ENCODE data around the gene NXPH4.

Gene NXPH4

GRCh38 chr12:57183939-57184725 is 32.5 kb upstream of the NXPH4 start:
- no peak for DNase-seq (ENCODE audit: low read depth)

- DNase-seq (ENCODE audit: low read depth): no peak
These were observed 31.2 kb upstream of the NXPH4 start for GRCh38 chr12:57185403-57185802.

- no peak for DNase-seq (ENCODE audit: low read depth)
These were observed 30.6 kb upstream of the NXPH4 start for GRCh38 chr12:57185906-57186508.

GRCh38 chr12:57187222-57188089 is 29.1 kb upstream of the NXPH4 start:
- no peak for DNase-seq (ENCODE audit: low read depth)

- no peak for DNase-seq (ENCODE audit: low read depth)
These were observed 28.5 kb upstream of the NXPH4 start for GRCh38 chr12:57188090-57188425.

DNA sequence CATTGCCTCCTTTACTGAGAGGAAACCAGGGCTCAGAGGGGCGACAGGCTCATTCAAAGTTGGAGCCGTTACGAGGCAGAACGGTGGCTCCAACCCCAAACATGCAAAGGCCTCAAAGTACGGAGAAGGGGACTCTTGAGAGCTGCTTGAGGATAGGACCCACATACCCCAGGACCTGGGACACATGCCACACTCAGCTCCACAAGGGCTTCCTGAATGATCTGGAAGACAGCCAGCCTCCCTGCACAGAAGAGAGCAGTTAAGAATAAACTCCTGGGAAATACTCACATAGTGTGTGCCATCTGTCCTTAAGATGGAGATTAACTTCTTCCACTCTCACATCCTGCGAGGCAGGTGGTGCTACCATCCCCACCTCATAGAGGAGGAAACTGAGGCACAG is 26.6 kb upstream of the NXPH4 start:
- DNase-seq (ENCODE audit: low read depth): no peak

GRCh38 chr12:57190821-57191220 is 25.8 kb upstream of the NXPH4 start:
- no peak for DNase-seq (ENCODE audit: low read depth)

DNA sequence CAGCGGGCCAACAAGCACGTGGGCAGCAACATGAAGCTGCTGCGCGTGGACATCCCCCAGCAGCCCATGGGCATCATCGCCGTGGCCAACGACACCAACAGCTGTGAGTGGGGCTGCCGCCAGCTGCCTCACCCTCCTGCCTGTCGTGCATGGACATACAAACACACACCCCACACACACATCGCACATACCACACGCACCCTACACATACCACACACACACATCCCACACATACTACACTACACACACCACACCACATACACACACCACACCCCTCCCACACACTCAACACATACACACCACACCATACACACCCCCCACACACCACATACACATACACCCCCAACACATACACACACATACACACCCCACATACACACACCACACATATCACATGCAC is 25.2 kb upstream of the NXPH4 start:
- DNase-seq (ENCODE audit: low read depth): no peak

- no peak for DNase-seq (ENCODE audit: low read depth)
These were observed 23.7 kb upstream of the NXPH4 start for GRCh38 chr12:57192920-57193319.

- DNase-seq (ENCODE audit: low read depth): no peak
These were observed 22.8 kb upstream of the NXPH4 start for GRCh38 chr12:57193706-57194245.

- DNase-seq (ENCODE audit: low read depth): no peak
These were observed 22.3 kb upstream of the NXPH4 start for GRCh38 chr12:57194253-57194652.

DNA sequence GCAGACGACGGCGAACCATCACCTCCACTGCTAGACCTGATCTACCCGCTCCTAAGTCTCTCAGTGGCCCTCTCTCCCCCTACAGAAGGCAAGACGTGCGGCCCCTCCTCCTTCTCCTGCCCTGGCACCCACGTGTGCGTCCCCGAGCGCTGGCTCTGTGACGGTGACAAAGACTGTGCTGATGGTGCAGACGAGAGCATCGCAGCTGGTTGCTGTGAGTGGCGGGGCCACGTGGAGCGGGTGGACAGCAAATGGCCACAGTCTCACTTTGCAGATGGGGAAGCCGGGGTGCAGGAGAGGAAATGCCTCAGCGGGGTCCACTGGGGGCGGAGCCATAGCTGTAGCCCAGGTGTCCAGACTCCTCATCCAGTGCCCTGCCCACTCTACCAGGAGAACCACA is 21.4 kb upstream of the NXPH4 start:
- DNase-seq (ENCODE audit: low read depth): no peak

DNA sequence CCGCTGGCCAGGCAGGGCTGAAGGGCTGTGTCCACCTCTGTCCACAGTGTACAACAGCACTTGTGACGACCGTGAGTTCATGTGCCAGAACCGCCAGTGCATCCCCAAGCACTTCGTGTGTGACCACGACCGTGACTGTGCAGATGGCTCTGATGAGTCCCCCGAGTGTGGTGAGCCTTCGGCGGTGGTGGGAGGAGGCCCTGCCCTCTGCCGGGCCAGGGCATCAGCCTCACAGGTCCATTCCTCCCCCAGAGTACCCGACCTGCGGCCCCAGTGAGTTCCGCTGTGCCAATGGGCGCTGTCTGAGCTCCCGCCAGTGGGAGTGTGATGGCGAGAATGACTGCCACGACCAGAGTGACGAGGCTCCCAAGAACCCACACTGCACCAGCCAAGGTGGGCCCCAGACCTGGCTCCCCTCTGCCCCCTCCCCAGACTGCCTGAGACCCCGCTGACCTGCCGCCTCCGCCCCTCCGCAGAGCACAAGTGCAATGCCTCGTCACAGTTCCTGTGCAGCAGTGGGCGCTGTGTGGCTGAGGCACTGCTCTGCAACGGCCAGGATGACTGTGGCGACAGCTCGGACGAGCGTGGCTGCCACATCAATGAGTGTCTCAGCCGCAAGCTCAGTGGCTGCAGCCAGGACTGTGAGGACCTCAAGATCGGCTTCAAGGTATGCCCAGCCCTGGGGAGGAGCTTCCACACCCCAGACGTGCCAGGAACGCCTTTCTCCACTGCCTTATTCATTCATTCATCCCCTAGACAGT is 20.8 kb upstream of the NXPH4 start:
- DNase-seq (ENCODE audit: low read depth): no peak

- no peak for DNase-seq (ENCODE audit: low read depth)
These were observed 20.2 kb upstream of the NXPH4 start for GRCh38 chr12:57196439-57196838.

DNA sequence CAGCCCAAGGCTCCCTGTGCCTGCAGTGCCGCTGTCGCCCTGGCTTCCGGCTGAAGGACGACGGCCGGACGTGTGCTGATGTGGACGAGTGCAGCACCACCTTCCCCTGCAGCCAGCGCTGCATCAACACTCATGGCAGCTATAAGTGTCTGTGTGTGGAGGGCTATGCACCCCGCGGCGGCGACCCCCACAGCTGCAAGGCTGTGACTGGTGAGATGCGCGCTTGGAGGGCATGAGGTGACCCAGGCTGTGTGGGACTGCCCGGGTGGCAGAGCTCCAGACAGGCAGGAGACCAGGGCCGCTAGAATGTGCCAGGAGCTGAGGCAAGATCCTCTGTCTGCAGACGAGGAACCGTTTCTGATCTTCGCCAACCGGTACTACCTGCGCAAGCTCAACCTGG is 19.6 kb upstream of the NXPH4 start:
- DNase-seq (ENCODE audit: low read depth): no peak

GRCh38 chr12:57198329-57198728 is 18.3 kb upstream of the NXPH4 start:
- no peak for DNase-seq (ENCODE audit: low read depth)

DNA sequence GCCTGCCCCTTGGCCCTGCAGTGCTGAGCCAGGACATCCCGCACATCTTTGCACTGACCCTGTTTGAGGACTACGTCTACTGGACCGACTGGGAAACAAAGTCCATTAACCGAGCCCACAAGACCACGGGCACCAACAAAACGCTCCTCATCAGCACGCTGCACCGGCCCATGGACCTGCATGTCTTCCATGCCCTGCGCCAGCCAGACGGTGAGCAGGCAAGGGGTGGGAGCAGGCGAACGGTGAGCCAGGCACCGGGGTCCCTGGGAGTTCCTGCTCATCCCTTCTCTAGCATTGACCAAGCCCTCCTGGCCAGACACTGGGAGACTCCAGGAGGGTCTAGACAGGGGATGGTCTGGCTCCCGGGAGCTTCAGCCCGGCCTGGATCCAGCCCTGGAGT is 17.4 kb upstream of the NXPH4 start:
- DNase-seq (ENCODE audit: low read depth): no peak

GRCh38 chr12:57200497-57200896 is 16.1 kb upstream of the NXPH4 start:
- no peak for DNase-seq (ENCODE audit: low read depth)

DNA sequence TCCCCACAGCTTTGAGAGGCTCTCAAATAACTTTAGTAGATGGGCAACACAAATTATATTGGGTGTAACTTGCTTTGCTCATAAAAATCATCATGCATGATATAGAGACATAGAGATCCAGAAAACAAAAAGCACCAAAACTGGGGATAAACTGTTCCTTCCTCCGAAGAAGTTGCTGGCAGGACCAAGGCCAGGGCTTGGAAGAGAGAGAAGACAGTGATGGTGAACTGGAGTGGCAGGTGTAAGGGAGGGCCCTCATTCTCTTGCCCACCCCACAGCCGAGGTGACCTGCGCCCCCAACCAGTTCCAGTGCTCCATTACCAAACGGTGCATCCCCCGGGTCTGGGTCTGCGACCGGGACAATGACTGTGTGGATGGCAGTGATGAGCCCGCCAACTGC is 15.4 kb upstream of the NXPH4 start:
- no peak for DNase-seq (ENCODE audit: low read depth)

- no peak for DNase-seq (ENCODE audit: low read depth)
These were observed 15.0 kb upstream of the NXPH4 start for GRCh38 chr12:57201631-57202030.

DNA sequence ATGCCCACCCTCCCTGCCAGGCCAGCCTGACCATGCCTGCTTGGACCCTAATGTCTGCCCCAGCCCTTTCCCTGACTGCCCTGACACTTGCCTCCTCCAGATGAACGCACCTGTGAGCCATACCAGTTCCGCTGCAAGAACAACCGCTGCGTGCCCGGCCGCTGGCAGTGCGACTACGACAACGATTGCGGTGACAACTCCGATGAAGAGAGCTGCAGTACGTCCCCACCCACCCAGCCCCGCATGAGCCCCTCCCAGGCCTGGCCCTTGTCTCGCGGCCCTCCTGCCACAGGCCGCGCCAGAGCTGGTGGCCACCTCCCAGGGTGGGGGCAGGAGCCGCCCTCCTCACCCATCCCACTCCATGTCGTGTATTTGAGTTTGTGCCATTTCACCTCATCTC is 14.3 kb upstream of the NXPH4 start:
- no peak for DNase-seq (ENCODE audit: low read depth)

DNA sequence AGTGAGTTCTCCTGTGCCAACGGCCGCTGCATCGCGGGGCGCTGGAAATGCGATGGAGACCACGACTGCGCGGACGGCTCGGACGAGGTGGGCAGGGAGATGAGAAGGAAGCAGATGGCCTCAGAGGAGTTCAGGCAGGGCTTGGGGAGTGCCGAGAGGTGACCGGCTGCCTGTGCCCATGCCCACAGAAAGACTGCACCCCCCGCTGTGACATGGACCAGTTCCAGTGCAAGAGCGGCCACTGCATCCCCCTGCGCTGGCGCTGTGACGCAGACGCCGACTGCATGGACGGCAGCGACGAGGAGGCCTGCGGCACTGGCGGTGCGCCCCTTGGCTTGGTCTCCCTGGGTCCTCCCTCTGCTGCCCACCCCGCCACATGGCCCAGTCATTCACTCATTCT is 13.4 kb upstream of the NXPH4 start:
- no peak for DNase-seq (ENCODE audit: low read depth)

Data from stimulated activated CD8-positive, alpha-beta memory T cell treated with anti-CD3 and anti-CD28 coated beads, Interleukin-15, amount 100 ng/mL, for 24 hours (primary cell).